H1 (cell line): Measurements from ENCODE around the gene PITPNC1. TPM values are rescaled to one million over a fixed set of nuclear protein-coding genes. Genes with fewer than 3 reads are reported as not detected.
A peak's percentile ranks its signal among the peaks of the same experiment; 100 is the strongest.

Experiments
- CTCF ChIA-PET: fragments of 300-600 bp; sonication (Branson Sonifier 250); formaldehyde crosslinking; loops from one replicate; lab custom pipeline; 2021; ENCODE audit not compliant: partially characterized antibody; lab: Charles Lee
- POLR2A ChIA-PET: fragments of 300-600 bp; sonication (Branson Sonifier 250); formaldehyde crosslinking; loops from one replicate; lab custom pipeline; 2021; ENCODE audit warnings: inconsistent platforms; ENCODE audit not compliant: partially characterized antibody; lab: Charles Lee
- DNase-seq, 2 experiments: peaks; one replicate each; pipeline versions ENCODE4 v3.0.0 to v3.0.0-alpha.2; 2010 to 2022; ENCODE audit warnings: low spot score in 2 of 2, low read depth in 1 of 2, mixed read lengths in 1 of 2
- FAIRE-seq: peaks from 2 replicates; lab custom pipeline; 2011; peaks lifted over from hg19 to GRCh38; lab: Jason Lieb, UNC
- H2AFZ ChIP-seq: 2 replicates; pipeline ENCODE4 v1.8.1; 2012; ENCODE audit warnings: low read length, inconsistent platforms
- H2AK5ac ChIP-seq: 2 replicates; pipeline ENCODE4 v1.6.1; 2013; ENCODE audit warnings: low read depth, low read length
- H2BK120ac ChIP-seq: replicated peaks from 2 replicates; pipeline ENCODE3; 2013; ENCODE audit warnings: low read depth, low read length, inconsistent platforms
- H2BK12ac ChIP-seq: 2 replicates; pipeline ENCODE4 v1.6.1; 2013; ENCODE audit warnings: low read depth, low read length
- H2BK15ac ChIP-seq: 2 replicates; pipeline ENCODE4 v1.6.1; 2013; ENCODE audit warnings: low read length
- H2BK20ac ChIP-seq: 2 replicates; pipeline ENCODE4 v1.6.1; 2013; ENCODE audit warnings: low read length
- H2BK5ac ChIP-seq: 2 replicates; pipeline ENCODE4 v1.6.1; 2013; ENCODE audit warnings: low read depth, low read length
- H3K14ac ChIP-seq: 2 replicates; pipeline ENCODE4 v1.6.1; 2013; ENCODE audit warnings: inconsistent platforms; ENCODE audit not compliant: insufficient read length
- H3K18ac ChIP-seq: 2 replicates; pipeline ENCODE4 v1.6.1; 2013; ENCODE audit warnings: low read length; ENCODE audit errors: extremely low read depth
- H3K23ac ChIP-seq: 2 replicates; pipeline ENCODE4 v1.6.1; 2013; ENCODE audit warnings: inconsistent platforms; ENCODE audit not compliant: insufficient read length
- H3K23me2 ChIP-seq: 2 replicates; pipeline ENCODE4 v1.6.1; 2013; ENCODE audit warnings: low read depth, low read length
- H3K27ac ChIP-seq: 2 replicates; pipeline ENCODE4 v1.6.1; 2011; ENCODE audit warnings: low read depth, low read length, inconsistent platforms
- H3K27me3 ChIP-seq, 4 experiments: replicated peaks in 1 of 4; 1 replicate in 1 of 4; 2 replicates in 3 of 4; pipeline versions ENCODE4 v1.6.1 to v1.8.1; 2011 to 2013; ENCODE audit warnings: low read length in 3 of 4, mild to moderate bottlenecking in 3 of 4, inconsistent platforms in 2 of 4, mixed read lengths in 2 of 4, moderate library complexity in 1 of 4; ENCODE audit not compliant: control insufficient read depth in 3 of 4, insufficient read depth in 3 of 4; ENCODE audit errors: extremely low read depth in 1 of 4
- H3K36me3 ChIP-seq, 4 experiments: 2 replicates each; pipeline versions ENCODE4 v1.6.1 to v1.8.1; 2011 to 2013; ENCODE audit warnings: mild to moderate bottlenecking in 4 of 4, low read length in 3 of 4, moderate library complexity in 2 of 4, control low read depth in 1 of 4, inconsistent platforms in 1 of 4; ENCODE audit not compliant: insufficient read depth in 4 of 4, control insufficient read depth in 2 of 4
- H3K4ac ChIP-seq: replicated peaks from 2 replicates; pipeline ENCODE3; 2013; ENCODE audit warnings: low read length, low read depth, mixed read lengths, inconsistent platforms; ENCODE audit not compliant: insufficient read length
- H3K4me1 ChIP-seq, 4 experiments: replicated peaks in 1 of 4; 1 replicate in 1 of 4; 2 replicates in 3 of 4; pipeline versions ENCODE4 v1.6.1 to v1.8.1; 2011 to 2013; ENCODE audit warnings: low read length in 3 of 4, inconsistent platforms in 2 of 4, mixed read lengths in 1 of 4; ENCODE audit not compliant: insufficient read depth in 4 of 4, control insufficient read depth in 3 of 4
- H3K4me2 ChIP-seq, 2 experiments: 2 replicates each; pipeline versions ENCODE4 v1.6.1 to v1.8.1; 2011 to 2013; ENCODE audit warnings: low read depth in 2 of 2, low read length in 2 of 2, control low read depth in 1 of 2, inconsistent platforms in 1 of 2, mild to moderate bottlenecking in 1 of 2; ENCODE audit not compliant: insufficient read depth in 1 of 2
- H3K4me3 ChIP-seq, 4 experiments: fragments of 200-600, 300-600 bp in 1 of 4; sonication (generic), shearing (Covaris generic), sonication (Bioruptor Twin) in 1 of 4; 2 replicates each; pipeline versions ENCODE4 v1.5.1 to v1.8.1; 2011 to 2016; ENCODE audit warnings: low read length in 4 of 4, low read depth in 3 of 4, control low read depth in 2 of 4, inconsistent platforms in 2 of 4, mild to moderate bottlenecking in 2 of 4, mixed read lengths in 1 of 4, moderate library complexity in 1 of 4; ENCODE audit not compliant: insufficient read depth in 2 of 4; ENCODE audit errors: extremely low read depth in 1 of 4
- H3K56ac ChIP-seq: replicated peaks from 2 replicates; pipeline ENCODE3; 2013; ENCODE audit warnings: low read depth, mild to moderate bottlenecking, mixed read lengths, low read length, inconsistent platforms; ENCODE audit not compliant: insufficient read length
- H3K79me1 ChIP-seq: 2 replicates; pipeline ENCODE4 v1.6.1; 2013; ENCODE audit warnings: low read depth, low read length, control low read depth
- H3K79me2 ChIP-seq, 2 experiments: 2 replicates each; pipeline versions ENCODE4 v1.6.1 to v1.8.1; 2012 to 2013; ENCODE audit warnings: low read length in 2 of 2, mild to moderate bottlenecking in 2 of 2, inconsistent platforms in 1 of 2; ENCODE audit not compliant: insufficient read depth in 2 of 2, control insufficient read depth in 1 of 2
- H3K9ac ChIP-seq, 4 experiments: replicated peaks in 1 of 4; 1 replicate in 1 of 4; 2 replicates in 3 of 4; pipeline versions ENCODE4 v1.6.1 to v1.8.1; 2011 to 2013; ENCODE audit warnings: low read depth in 3 of 4, low read length in 3 of 4, control low read depth in 2 of 4, mild to moderate bottlenecking in 2 of 4, moderate library complexity in 2 of 4, inconsistent platforms in 1 of 4; ENCODE audit errors: extremely low read depth in 1 of 4
- H3K9me3 ChIP-seq, 2 experiments: 2 replicates each; pipeline versions ENCODE4 v1.6.1 to v1.8.1; 2012 to 2013; ENCODE audit warnings: mild to moderate bottlenecking in 2 of 2, moderate library complexity in 2 of 2, control low read depth in 1 of 2, inconsistent platforms in 1 of 2, low read depth in 1 of 2, low read length in 1 of 2, mixed read lengths in 1 of 2; ENCODE audit not compliant: insufficient read depth in 2 of 2
- H4K20me1 ChIP-seq, 2 experiments: replicated peaks in 1 of 2; 2 replicates each; pipeline versions ENCODE3 to v1.8.1; 2011 to 2013; ENCODE audit warnings: inconsistent platforms in 2 of 2, low read length in 2 of 2, mild to moderate bottlenecking in 1 of 2; ENCODE audit not compliant: insufficient read depth in 2 of 2, control insufficient read depth in 1 of 2
- H4K5ac ChIP-seq: 2 replicates; pipeline ENCODE4 v1.6.1; 2013; ENCODE audit warnings: low read length, low read depth, mixed read lengths, inconsistent platforms; ENCODE audit not compliant: insufficient read length
- H4K8ac ChIP-seq: 2 replicates; pipeline ENCODE4 v1.8.0; 2013; ENCODE audit warnings: mild to moderate bottlenecking, moderate library complexity, low read length, inconsistent platforms; ENCODE audit not compliant: insufficient read depth; ENCODE audit errors: extremely low read depth
- H4K91ac ChIP-seq: replicated peaks from 2 replicates; pipeline ENCODE3; 2013; ENCODE audit warnings: low read length, mixed read lengths, inconsistent platforms; ENCODE audit not compliant: insufficient read length
- BCL11A ChIP-seq, 2 experiments: IDR thresholded peaks; one replicate each; pipeline ENCODE4 v1.6.1; 2011; ENCODE audit warnings: low read depth in 2 of 2, low read length in 2 of 2, mild to moderate bottlenecking in 2 of 2
- CBX5 ChIP-seq: fragments of 300-800, 300-1000 bp; sonication (generic); IDR thresholded peaks from 2 replicates; pipeline ENCODE4 v1.7.1; 2016; ENCODE audit warnings: antibody characterized with exemption, low read length, low read depth
- CEBPB ChIP-seq: IDR thresholded peaks from 2 replicates; pipeline ENCODE4 v1.6.1; 2012; ENCODE audit warnings: low read depth, low read length
- CHD1 ChIP-seq: IDR thresholded peaks from 2 replicates; pipeline ENCODE4 v1.6.1; 2012; ENCODE audit warnings: low read depth, low read length, improper control_type of control experiment
- E2F6 ChIP-seq: IDR thresholded peaks from 2 replicates; pipeline ENCODE4 v1.6.1; 2012; ENCODE audit warnings: inconsistent platforms
- FOSL1 ChIP-seq: IDR thresholded peaks from 2 replicates; pipeline ENCODE4 v1.6.1; 2011; ENCODE audit warnings: mild to moderate bottlenecking, low read depth, low read length, moderate library complexity; ENCODE audit not compliant: insufficient read depth
- NANOG ChIP-seq: IDR thresholded peaks from 2 replicates; pipeline ENCODE4 v1.6.1; 2011; ENCODE audit warnings: low read length, low read depth, mild to moderate bottlenecking, inconsistent platforms; ENCODE audit not compliant: insufficient read depth, poor library complexity, severe bottlenecking
- RBBP5 ChIP-seq: IDR thresholded peaks from 2 replicates; pipeline ENCODE4 v1.7.1; 2012; ENCODE audit warnings: low read depth, mild to moderate bottlenecking, inconsistent platforms, low read length, moderate library complexity, borderline replicate concordance
- RXRA ChIP-seq: IDR thresholded peaks from 2 replicates; pipeline ENCODE4 v1.6.1; 2011; ENCODE audit warnings: low read depth, mild to moderate bottlenecking, low read length, moderate library complexity; ENCODE audit not compliant: insufficient read depth
- SP1 ChIP-seq: IDR thresholded peaks from 2 replicates; pipeline ENCODE4 v1.6.1; 2011; ENCODE audit warnings: low read depth, low read length
- SP2 ChIP-seq: IDR thresholded peaks from 2 replicates; pipeline ENCODE4 v1.6.1; 2012; ENCODE audit warnings: mild to moderate bottlenecking, low read length, inconsistent platforms
- TAF7 ChIP-seq: optimal IDR thresholded peaks from 2 replicates; pipeline ENCODE3; 2011; ENCODE audit warnings: low read depth, mild to moderate bottlenecking, inconsistent platforms, low read length, moderate library complexity, borderline replicate concordance
- YY1 ChIP-seq: IDR thresholded peaks from 2 replicates; pipeline ENCODE4 v1.6.1; 2011; ENCODE audit warnings: low read depth, mild to moderate bottlenecking, low read length
- WGBS, 2 experiments: shearing (Covaris generic) in 1 of 2; methylation state at CpG; one replicate each; pipeline versions ENCODE4 v1.1.6 to v1.1.7; 2013 to 2015; ENCODE audit warnings: low lambda C conversion rate in 2 of 2, mixed read lengths in 2 of 2, inconsistent platforms in 1 of 2, low coverage in 1 of 2, missing lambda C conversion rate in 1 of 2; ENCODE audit not compliant: insufficient replicate concordance in 2 of 2, insufficient coverage in 1 of 2, insufficient read length in 1 of 2; ENCODE audit errors: extremely low coverage in 1 of 2, missing lambda C conversion rate in 1 of 2; 5-methylcytosine and 5-hydroxymethylcytosine counted together
- polyA plus RNA-seq, 7 experiments: library from polyadenylated mRNA; depleted of rRNA in 3 of 7; stranded (reverse) in 5 of 7; unstranded in 2 of 7; fragments of >200 nt in 5 of 7; fragments of 200-250 nt in 2 of 7; gene quantifications; 1 replicate in 5 of 7; 2 replicates in 1 of 7; 4 replicates in 1 of 7; pipeline versions ENCODE4 v1.2.1 to v1.2.3, GENCODE V29; 2011 to 2013; ENCODE audit warnings: missing spikeins in 2 of 7, mixed read lengths in 2 of 7
- total RNA-seq: library from RNA; stranded (reverse); fragmentation: NEBNext Ultra II Directional; extraction: Animal tissue kit (Norgen Biotek cat#: 25700); gene quantifications from 2 replicates; pipeline ENCODE4 v1.2.1, GENCODE V29; 2021

Gene PITPNC1
- total and polyA plus RNA-seq, 2 of the 8 experiments (the other 6 are each of a cell fraction or from before 2014, with no cell fraction given): 17.6 to 54.7 TPM

- Histone ChIP-seq H2BK12ac (no peak overlapping the region), H3K23ac (no peak overlapping the region), H3K9me3 (no peaks in the 10 kb centered on the region), H3K27ac (no peak overlapping the region), H2AK5ac (no peak overlapping the region), H3K56ac (no peak overlapping the region), H3K18ac (no peak overlapping the region), H4K5ac (no peak overlapping the region), H2AFZ (no peak overlapping the region), H3K9ac (no peak overlapping the region), H2BK15ac (no peak overlapping the region), H3K36me3 (no peaks in the 10 kb centered on the region), H3K4me2 (no peak overlapping the region), H3K14ac (no peak overlapping the region), H3K4me1 (no peaks in the 10 kb centered on the region), H3K23me2 (no peaks in the 10 kb centered on the region), H4K91ac (no peak overlapping the region), H3K79me2 (no peaks in the 10 kb centered on the region), H3K4me3 (no peak overlapping the region), H2BK120ac (no peak overlapping the region), H4K8ac (no peak overlapping the region), H2BK20ac (no peak overlapping the region), H3K4ac (no peak overlapping the region), H4K20me1 (no peaks in the 10 kb centered on the region), H2BK5ac (no peak overlapping the region), H3K27me3 (no peaks in the 10 kb centered on the region), H3K79me1 (no peaks in the 10 kb centered on the region)
- DNase-seq: no peak
- CTCF ChIA-PET: interaction anchor here (0.7 to 2.5 kb wide), 5 partner anchors 8 to 215 kb away, joined by 3 to 11 read pairs (median 5); no protein-coding TSS in a partner anchor
- 89% methylated on average over 7 of the region's 7 CpGs; no CpG with 5 or more reads in 1 of the 2 experiments for WGBS, 2 experiments
- peak; percentile 24 for FAIRE-seq
- POLR2A ChIA-PET: no interaction called here
- TF ChIP-seq SP2 (no peak), SP1 (no peak), CEBPB (no peak), BCL11A (IDR thresholded peaks at IDR 0.05; ENCODE audit: low read depth in 2 of 2, low read length in 2 of 2) (no peak), CBX5 (no peak), TAF7 (no peak), E2F6 (no peak), CHD1 (no peak), NANOG (no peak), YY1 (no peak), FOSL1 (no peak), RBBP5 (no peak), RXRA (no peak)
Observed at GRCh38 chr17:67594115-67594880, 217.2 kb downstream of the PITPNC1 start.
